Measurements from ENCODE around the gene OBI1.

- TF ChIP-seq POLR2A (IDR thresholded peaks at IDR 0.05; ENCODE audit: low read depth, low read length): no peak
- TF ChIP-seq POLR2AphosphoS5 (IDR thresholded peaks at IDR 0.05; ENCODE audit: low read depth, low read length): no peak
Measured at GRCh38 chr13:78680576-78681350, 21.8 kb upstream of the OBI1 start.

Data from GM12892 (cell line).